Skeletal muscle cell (primary cell): ENCODE results near the gene ADGRV1.
A peak's percentile ranks its signal among the peaks of the same experiment; 100 is the strongest.
"Not testable (repeated sequence)": the region's sequence is repeated elsewhere in the genome, so short reads cannot be mapped to it uniquely, and the experiment has no call there.

ENCODE experiments used
- DNase-seq: peaks from one replicate; pipeline ENCODE4 v3.0.0-alpha.2; 2010; ENCODE audit warnings: low read depth
- H3K4me3 ChIP-seq: 2 replicates; pipeline ENCODE4 v1.5.1; 2011; ENCODE audit warnings: low read depth, mild to moderate bottlenecking, control low read depth, low read length, moderate library complexity

ADGRV1 gene

DNA sequence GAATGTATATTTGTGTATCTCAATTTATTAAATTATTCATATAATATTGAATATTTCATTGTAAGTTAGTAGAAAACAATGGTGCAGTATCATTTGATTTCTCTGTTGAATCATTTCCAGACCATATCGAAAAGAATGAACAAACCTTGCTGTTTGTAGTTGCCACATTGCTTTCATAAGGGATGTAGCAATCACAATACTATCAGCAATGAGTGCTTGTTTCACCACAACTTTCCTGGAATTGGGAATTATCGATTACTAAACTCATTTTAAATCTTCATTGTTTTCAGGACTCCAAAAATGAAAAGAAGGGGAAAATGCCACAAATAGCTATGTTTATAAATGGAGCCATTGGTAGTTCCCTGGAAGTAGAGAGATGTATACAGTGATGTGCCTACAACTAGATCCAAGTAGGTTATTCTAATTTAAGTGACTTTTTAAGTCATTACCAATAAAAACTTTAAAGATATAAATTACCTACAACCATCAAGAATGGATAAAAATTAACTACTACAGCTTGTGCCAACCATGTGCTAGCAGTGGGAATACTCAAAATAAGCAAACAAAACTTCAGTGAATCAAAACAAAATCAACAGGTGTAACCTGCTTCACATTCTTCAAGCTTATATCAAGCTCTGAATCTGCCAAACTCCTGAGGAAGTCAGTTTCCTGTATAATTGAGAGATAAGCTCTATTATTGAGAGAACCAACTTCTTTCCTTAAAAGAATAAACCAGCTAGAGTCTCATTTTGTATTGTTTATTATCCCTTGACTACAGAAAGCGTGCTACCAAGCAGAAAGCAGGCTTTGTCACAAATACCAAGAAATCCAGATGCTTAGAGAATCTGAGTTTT is 358.6 kb downstream of the ADGRV1 start:
- H3K4me3 ChIP-seq = no peak overlapping the region
- DNase-seq = no peak

DNA sequence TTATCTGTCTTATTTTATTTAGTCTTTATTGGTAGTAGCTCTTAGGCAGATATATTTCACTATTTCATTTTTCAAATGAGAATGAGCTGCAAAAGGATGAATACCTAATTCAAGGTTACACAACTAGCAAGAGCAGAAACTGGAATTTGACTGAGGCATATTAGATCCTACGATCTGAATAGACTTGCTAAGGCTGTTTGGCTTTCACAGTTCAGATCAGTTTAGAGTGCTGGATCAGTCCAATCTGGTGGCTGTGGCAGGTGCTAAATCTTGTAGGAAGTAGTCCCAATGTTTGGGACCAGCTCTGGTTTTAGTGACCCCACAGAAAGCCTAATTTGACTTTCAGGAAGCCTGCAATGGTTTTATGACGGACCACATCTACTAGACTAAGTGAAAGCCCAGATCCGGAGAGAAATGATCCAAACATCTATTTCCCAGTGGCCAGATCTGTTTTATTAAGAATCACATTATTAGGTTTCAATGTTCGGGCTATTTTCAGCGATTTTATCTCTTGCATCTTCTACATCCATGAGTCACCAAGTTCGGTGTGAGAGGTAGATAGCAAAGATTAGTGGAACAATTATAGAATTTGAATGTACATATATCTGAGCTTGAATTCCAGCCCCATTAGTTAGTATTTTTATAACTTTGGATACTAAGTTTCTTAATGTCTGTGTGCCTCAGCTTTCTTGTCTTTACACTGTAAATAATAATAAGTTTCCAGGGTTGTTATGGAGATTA is 359.5 kb downstream of the ADGRV1 start:
- DNase-seq = no peak
- no peak overlapping the region for H3K4me3 ChIP-seq

DNA sequence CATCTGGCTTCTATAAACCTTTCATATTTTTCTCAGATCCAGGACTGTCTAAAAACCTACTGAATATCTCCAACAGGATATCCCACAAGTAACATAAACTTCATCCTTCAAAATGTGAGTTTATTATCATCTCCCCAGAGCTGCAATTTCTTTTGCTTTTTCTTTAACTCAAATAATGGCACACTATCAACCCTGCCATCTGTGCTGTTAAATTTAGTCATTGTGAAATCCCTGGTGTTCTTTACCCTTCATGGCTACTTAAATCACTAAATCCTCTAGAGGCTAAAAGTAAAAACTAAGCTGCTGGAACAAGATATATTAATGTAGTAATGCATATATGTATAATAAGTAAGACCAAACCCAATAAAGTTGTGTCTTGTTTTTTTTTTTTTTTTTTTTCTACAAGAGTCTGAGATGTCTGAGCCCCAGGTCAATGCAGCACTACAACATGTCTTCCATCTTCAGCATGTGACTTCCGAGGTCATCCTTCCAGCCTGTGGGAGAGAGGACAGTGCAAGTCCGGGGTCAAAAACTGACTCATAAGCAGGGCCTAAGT is 362.9 kb downstream of the ADGRV1 start:
- no peak overlapping the region for H3K4me3 ChIP-seq
- no peak for DNase-seq

DNA sequence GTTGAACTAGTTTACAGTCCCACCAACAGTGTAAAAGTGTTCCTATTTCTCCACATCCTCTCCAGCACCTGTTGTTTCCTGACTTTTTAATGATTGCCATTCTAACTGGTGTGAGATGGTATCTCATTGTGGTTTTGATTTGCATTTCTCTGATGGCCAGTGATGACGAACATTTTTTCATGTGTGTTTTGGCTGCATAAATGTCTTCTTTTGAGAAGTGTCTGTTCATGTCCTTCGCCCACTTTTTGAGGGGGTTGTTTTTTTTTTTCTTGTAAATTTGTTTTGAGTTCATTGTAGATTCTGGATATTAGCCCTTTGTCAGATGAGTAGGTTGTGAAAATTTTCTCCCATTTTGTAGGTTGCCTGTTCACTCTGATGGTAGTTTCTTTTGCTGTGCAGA is 365.6 kb downstream of the ADGRV1 start:
- DNase-seq, H3K4me3 ChIP-seq: not testable (repeated sequence)

DNA sequence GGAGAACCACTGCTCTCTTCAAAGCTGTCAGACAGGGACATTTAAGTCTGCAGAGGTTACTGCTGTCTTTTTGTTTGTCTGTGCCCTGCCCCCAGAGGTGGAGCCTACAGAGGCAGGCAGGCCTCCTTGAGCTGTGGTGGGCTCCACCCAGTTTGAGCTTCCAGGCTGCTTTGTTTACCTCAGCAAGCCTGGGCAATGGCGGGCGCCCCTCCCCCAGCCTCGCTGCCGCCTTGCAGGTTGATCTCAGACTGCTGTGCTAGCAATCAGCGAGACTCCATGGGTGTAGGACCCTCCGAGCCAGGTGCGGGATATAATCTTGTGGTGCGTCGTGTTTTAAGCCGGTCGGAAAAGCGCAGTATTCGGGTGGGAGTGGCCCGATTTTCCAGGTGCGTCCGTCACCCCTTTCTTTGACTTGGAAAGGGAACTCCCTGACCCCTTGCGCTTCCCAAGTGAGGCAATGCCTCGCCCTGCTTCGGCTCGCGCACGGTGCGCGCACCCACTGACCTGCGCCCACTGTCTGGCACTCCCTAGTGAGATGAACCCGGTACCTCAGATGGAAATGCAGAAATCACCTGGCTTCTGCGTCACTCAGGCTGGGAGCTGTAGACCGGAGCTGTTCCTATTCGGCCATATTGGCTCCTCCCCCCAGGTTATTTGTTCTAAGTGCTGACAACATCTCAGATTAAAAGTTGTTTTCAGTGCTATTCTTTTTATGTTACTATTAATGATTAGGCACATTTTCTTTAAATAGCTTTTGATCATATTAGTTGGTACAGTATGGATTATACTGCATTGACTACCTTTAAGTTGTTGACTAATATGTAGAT is 370.6 kb downstream of the ADGRV1 start:
- not testable (repeated sequence) for DNase-seq, H3K4me3 ChIP-seq

DNA sequence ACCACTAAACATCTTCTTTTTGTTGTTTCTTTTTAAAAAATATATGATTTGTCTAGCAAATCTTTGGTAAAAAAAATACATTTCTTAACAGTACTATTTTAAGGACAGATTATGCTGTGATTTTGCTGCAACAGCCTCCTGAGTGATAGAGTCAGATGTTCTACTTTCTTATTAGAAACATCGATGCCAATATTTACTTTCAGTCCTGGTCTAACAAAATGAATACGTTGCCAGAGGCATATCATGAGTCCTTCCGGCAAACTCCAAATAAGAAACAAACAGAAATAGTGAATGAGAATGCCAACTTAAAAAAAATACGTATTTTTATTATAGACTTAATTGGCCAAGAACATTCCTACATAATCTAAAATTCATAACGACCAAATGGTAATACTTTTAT is 371.5 kb downstream of the ADGRV1 start:
- no peak overlapping the region for H3K4me3 ChIP-seq
- no peak for DNase-seq

DNA sequence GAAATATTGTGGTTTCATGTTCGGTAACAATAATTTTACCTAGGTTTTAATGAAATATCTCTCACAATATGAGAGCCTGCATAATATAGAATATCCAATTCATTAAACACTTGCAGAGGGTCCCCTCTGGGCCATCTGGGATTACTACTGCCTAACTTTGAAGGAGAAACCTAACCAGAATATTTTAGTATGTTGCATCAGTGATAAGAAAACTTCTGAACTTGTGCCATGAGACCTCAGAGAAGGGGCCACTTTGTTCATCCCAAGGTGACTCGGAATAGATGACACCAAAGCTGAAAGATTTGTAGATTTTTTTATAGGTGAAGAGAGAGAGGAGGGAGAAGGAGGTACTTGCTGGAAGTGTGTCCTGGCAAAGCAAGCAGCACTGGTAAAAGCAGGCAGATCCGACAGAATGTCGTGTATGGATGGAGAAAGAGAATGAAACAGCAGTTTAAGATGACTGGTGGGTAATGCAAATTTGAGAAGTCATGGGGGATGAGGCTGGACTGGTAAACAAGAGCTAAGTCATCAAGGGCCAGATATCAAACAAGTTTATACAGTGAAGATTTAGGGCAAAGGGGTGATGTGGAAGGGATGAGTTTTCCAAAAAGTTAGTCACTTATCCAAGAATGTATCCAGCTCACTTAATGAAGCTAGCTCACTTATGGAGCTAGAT is 372.3 kb downstream of the ADGRV1 start:
- DNase-seq = no peak
- no peak overlapping the region for H3K4me3 ChIP-seq

DNA sequence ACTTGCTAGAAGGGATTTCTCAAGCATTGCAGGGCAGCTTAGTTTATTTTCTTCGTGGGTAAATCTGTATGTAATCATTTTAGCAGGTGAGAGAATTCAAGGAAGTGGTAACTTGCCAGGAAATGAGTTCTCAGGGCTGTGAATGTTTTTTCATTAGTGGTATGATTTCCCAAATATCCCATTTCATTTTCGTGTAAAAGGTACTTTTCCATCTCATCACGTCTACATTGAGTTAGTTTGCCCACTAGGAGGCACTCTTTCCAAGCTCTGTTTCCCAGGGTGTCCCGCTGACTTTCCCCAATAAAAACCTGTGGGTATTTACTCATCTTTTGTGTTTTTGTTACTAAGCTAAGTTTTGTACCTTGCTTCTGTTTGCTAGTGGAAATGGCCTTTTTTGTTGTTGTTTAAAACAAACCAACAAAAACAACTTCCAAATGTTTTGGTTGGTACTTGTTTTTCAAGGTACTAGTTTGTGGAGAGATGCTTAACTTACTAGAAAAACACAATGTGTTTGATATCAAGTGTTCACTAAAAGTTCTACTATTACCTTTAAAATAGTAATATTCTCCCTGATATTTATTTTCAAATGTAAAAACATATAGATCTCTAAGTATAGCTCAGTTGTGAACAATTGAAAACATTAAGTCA is 373.6 kb downstream of the ADGRV1 start:
- peak; percentile 16 for DNase-seq

DNA sequence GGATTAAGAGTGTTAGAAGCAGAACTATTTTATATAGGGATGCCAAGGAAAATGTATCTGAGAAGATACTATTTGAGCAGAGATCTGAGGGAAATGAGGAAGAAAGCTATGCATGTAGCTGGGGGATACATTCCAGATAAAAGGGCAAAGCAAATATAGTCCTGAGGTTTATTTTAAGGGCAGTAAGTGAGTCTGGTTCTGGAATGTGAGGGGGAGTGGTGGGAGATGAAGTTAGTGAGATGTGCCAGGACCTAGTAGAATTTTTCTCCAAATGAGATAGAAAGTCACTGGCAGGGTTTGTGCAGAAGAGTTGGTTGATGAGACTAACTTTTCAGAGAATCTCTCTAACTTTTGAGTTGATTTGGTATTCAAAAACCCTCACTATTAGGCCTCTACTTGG is 374.7 kb downstream of the ADGRV1 start:
- no peak for DNase-seq
- H3K4me3 ChIP-seq = no peak overlapping the region

More for the DNA sequence above, 373.6 kb downstream of the ADGRV1 start:
- H3K4me3 ChIP-seq = no peak overlapping the region

DNA sequence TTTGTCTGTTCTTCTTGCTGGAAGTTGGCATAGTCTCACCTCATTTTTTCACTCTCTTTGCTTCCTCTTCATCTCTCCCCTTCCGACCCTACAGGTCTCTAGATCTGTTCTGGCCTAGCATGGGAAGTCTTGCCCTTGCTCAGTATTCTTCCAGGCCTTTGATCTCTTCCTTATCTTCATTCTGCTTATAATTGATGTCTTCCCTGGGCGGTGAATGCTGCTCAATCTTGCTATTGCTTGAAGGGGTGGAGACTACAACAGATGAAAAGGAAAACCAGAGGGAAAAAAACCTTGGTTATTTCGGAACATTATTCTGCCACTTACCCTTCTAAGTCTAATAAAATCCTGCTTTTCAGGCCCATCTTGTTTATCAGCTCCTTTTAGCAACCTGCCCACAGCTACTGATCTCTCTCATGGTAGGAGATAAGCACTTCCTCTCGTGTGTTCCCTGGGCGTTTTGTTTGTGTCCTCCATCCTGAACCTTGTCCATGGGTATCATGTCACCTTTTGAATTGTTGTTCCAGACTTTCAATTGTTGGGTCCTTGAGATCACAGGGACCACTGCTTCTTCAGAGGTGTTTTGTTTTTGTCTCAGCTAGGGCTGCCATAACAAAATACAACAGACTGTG is 375.6 kb downstream of the ADGRV1 start:
- no peak for DNase-seq
- H3K4me3 ChIP-seq = no peak overlapping the region

DNA sequence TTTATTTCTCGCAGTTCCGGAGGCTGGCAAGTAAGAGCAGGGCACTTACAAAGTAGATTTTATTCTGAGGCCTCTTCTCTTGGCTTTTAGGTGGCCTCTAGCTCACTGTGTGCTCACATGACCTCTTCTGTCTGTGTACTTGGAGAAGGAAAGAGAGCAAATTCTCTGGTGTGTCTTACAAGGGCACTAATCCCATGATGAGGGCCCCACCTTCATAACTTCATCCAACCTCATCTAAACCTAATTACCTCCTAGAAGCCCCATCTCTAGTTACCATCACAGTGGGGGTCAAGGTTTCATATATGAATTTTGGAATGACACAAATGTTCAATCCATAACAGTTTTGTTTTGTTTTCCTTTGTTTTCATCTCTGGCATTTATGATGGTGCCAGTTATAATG is 376.1 kb downstream of the ADGRV1 start:
- no peak for DNase-seq
- no peak overlapping the region for H3K4me3 ChIP-seq

DNA sequence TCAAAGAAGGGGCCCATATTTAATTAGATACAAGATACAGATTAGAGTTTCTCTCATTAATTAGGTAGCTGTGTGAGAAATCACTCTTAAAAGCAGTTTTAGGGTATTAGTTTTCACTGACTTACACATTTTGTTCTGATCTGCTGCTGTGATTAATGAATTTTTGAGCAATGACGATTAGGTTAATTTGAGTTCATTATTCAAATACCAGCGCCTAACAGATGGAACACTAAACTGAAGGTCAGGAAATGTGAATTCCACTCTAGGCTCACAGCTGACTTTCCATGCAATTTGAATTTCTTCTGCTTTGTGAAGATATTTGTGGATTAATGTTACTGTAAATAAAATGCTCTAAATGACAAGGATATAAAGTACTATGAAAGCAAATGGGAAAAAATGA is 380.6 kb downstream of the ADGRV1 start:
- no peak for DNase-seq
- H3K4me3 ChIP-seq = no peak overlapping the region

DNA sequence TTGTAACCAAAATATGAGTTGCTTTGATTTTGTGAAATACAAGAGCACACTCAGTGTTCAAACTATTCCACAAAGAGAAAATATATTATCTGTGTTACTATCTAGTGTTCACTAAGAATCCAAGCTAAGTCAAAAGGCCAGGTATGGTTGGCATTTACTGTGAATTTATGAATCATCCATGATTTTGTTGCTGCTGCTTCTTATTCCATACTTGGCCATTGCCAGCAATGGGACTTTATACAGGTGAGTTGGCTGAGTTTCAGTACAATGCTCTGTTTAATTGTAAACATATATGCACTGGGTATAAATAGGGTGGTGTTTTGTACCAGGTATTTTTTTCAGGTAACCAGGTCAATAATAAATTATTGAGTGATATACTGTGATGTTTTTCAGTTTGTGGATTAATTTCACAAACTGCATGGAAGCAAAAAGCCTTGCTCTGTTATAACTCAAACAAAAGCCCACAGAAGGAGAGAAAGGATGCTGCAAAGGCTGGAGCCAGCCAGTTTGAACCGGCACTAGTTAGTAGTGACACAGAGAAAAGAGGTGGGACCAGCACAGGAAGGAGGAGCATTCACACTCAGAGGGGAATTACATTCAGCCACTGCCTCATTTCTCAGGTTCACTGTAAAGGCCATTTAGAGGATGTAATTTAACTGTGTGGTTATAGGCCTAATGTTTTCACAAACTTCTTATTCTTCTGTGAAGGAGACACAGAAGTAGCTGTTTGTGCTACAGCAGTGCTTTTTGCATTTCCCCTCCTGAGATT is 381.8 kb downstream of the ADGRV1 start:
- H3K4me3 ChIP-seq = no peak overlapping the region
- DNase-seq = peak; percentile 11

DNA sequence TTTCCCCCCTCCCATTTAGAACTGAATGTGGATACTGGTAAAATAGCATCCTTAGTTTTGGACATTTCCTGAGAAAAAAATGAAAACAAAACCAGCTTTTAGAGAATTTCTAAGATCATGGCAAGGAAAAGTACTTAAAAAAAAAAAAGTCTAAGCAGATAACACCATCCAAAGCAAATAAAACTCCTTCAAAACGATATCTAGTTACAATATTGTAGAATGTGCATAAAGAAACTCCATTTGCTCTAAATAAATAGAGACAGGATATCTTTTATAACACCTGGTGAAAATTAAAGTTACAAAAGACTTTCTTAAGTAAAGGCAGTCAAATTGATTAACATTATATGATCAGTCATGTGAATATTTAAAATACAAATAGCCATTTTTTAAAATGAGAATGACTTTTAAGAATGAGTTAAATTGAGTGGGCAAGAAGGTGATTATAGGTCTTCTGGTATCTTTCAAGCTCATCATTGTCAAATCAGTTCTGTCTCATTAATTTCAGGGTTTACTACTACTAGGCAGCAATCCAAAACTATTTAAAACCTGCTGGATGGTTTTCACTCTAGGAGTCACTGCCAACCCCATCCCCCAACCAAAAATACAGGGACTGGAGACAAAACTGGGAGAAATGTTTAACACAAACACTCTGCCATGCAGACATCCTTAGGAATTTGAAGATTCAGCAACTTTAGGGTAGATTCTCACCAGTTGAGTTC is 382.6 kb downstream of the ADGRV1 start:
- H3K4me3 ChIP-seq = no peak overlapping the region
- DNase-seq = no peak

DNA sequence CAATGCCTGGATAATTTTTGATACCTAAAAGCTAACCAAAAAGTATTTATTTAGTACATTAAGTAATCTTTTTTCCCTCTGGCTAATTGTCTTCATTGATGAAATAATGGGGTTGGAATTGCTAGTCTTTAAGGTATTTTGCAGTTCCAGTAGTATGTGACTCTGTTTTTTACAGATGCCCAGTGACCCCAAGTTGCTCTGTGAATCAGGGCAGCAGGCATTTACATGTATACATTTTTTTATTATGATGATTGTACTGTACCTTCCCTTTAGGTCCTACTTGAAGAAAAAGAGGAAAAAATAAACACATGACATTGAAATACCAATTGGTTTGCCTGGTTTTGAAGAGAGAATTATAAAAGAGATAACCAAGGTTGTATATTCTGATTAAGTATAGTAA is 385.5 kb downstream of the ADGRV1 start:
- DNase-seq = no peak
- no peak overlapping the region for H3K4me3 ChIP-seq

DNA sequence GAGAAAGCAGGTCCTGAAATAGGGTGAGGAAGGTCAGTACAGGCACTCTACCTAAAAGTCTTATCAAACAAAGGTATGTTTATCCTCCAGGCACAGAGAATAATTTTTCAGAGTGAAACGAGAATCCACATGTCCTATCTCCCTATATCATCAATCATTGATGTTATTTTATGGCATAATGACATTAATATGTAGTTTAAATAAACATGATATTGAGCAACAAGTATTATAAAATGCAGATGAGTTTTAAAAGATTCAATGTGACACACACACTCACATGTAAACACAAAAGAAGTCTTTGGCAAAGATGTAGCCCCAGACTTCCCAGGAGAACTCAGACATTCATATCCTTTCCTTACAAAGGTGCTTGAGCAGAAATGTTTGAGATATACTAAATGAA is 389.1 kb downstream of the ADGRV1 start:
- H3K4me3 ChIP-seq = no peak overlapping the region
- DNase-seq = no peak

DNA sequence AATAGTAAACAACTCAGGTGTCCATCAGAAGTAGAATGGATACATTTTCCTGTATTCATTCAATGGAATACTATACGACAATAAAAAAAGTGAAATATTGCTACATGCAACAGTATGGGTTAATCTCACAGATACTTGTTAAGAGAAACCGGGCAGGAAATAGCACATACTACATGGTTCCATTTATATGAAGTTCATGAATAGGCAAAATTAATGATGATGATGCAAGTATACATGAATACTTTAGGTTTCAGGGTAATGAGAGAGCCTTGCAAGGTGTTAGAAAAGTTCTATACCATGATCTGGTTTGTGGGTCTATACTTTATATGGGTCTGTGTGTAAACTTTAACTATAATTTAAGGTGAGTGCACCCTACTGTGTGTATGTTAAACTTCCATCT is 390.4 kb downstream of the ADGRV1 start:
- H3K4me3 ChIP-seq = no peak overlapping the region
- no peak for DNase-seq
